Stimulated activated CD4-positive, alpha-beta T cell treated with anti-CD3 and anti-CD28 coated beads, Interleukin-15, amount 100 ng/mL, for 48 hours (primary cell): Measurements from ENCODE around the gene THRSP.
"Not testable (repeated sequence)": the region's sequence is repeated elsewhere in the genome, so short reads cannot be mapped to it uniquely, and the experiment has no call there.

Experiments
- DNase-seq, 2 donors: peaks; one replicate each; pipeline ENCODE4 v3.0.0-alpha.2; 2020; ENCODE audit warnings: low read depth in 2 of 2

Gene THRSP

DNA sequence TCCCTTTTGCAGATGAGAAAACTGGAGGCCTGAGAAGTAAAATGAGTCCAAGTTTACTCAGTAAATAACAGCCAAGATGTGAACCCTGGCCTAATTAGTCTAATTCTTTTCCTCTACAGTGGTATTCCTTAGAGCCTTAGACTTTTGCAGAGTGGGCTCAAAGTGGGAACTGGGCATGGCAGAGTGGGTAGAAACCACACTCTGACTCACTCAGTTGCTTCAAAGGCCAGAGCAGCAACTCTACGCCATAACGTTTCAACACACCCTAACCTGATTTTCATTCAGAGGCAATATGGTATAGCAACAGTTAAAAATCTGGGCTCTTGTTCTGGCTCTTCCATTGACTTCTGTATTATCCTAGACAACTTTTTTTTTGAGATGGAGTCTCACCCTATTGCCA is 2.8 kb downstream of the THRSP start:
- DNase-seq, result no peak

DNA sequence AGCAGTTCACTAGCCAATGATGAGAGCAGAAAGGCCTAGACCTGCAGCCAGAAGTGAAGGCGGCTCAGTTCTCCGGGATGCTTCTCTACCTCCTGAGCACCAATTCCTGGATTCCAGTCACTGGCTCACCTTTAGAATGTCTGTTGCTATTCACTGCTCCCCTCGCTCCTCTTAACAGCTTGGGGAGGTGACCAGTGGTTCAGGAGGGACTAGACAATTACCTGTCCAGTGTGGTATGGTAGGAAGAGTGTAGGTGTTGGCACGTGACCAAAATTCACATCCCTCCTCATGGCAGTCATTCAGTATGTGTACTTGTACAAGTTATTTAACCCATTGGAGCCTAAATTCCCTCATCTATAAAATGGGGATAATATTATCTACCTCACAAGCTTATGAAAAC is 4.0 kb downstream of the THRSP start:
- DNase-seq, result no peak

DNA sequence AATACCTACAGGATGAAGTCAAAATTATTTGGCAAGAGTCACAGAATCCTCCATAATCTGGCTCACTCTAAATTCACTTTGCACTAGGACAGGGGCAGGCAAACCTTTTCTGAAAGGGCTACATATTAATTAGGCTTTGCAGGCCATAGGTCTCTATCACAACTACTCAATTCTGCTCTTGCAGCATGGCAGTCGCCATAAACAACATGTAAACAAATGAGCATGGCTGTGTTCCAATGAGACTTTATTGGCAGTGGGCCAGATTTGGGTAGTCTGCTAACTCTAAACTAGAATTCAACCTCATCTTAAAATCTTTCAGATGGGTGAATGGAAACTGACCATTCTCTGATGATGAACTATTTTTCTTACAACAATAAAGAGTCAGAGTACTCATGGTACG is 5.8 kb downstream of the THRSP start:
- DNase-seq, result no peak

DNA sequence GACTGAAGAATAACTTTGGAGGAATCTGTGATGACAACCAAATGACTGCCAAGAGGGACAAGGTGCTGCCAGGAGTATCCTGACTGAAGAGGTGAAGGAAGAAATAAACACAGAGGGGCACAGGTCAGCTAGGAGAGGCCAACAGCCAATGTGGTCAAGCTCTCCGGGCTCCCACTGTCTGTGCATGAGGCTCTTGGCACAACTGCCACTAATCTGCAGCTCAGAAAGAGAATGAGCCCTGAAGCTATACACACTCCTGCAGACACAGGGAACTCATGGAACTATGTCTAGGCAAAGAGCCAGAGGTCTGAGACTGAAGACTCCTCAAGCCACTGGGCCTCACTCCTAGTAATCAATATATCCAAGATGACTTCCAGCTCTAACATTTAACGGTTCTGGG is 7.0 kb downstream of the THRSP start:
- DNase-seq, result no peak

DNA sequence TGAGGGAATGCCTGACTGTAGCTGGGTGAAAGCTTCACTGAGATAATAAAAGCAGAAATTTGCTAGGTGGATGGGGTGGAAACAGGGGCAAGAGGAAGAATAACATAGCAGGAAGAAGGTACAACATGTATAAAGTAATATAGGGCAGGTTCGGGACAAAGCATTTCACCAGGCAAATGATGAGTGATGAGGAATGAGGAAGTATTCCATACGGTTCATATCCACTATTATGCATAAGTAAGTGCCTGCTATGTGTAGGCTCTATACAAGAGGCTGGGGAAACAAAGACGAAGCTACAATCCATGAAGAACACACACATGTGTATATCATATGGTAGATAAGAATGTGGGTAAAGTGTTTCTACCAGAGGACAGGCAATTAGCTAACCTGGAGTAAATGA is 8.1 kb downstream of the THRSP start:
- no peak for DNase-seq

DNA sequence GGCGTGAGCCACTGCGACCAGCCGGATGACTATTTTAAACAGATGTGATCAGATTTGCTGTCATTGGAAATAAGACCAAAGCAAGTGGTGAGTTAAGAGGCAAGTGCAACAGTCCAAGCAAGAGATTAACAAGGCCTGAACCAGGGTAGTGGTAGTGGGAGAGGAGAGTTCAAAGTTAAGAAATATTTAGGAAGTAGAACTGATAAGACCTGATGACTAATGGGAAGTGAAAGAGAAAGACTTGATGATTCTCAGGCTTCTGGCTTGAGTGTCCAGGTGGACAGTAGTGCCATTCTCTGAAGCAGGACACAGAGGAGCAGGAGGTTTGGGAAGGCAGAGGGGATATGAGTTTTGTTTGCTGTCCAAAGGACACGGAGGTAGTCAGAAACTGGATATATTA is 8.8 kb downstream of the THRSP start:
- DNase-seq, result no peak

DNA sequence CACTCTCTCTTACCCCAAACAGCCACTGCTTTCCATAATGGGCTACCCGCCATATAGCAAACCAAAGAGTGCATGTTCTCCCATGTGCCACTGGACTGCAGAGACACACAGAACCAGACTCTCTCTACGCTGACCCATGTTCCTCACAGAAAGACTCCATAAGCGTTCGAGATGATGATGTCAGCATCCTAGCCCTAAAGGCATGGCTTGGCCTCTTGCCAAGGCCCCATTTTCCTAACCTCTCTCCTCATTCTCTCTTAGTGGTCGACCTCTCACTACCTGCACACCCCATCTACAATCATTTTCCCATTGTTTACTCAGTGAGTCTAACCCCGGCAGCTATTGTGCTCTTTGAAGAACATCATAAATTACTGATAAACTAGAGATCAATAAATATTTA is 11.1 kb downstream of the THRSP start:
- no peak for DNase-seq

DNA sequence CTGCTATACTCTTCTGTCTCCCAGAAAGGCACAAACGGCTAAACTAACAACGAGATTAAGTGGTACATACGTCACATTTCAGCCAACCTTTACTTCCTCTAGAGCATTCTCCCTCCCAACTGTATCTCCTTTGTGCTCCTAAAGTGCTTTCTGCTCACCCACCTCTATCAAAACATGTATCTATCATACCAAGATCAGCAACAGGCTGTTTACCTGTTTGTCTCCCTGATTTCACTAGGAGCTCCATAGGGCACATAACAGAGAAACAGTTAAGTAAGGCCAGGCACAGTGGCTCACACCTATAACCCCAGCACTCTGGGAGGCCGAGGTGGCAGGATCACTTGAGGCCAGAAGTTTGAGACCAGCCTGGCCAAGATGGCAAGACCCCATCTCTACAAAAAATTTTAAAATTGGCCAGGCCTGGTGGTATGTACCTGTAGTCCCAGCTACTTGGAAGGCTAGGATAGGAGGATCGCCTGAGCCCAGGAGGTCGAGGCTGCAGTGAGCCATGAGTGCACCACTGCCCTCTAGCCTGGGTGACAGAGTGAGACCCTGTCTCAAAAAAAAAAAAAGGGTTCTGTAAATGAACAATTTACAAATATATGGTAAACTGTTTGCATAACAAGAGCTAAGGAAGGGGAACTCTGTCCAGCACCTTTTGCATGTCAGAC is 13.2 kb downstream of the THRSP start:
- no peak for DNase-seq

DNA sequence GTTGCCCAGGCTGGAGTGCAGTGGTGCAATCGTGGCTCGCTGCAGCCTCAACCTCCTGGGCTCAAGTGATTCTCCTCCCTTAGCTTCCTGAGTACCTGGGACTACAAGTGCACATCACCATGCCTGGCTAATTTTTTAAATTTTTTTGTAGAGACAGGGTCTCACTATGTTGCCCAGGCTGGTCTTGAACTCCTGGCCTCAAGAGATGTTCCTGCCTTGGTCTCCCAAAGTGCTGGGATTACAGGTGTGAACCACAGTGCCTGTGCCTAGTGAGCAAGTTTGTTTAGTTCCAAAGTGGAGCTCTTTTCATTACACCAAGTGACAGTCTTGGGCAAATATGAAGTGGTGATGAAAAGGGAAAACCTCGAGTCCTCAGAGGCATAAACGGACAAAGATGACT is 13.9 kb downstream of the THRSP start:
- DNase-seq, result not testable (repeated sequence)

DNA sequence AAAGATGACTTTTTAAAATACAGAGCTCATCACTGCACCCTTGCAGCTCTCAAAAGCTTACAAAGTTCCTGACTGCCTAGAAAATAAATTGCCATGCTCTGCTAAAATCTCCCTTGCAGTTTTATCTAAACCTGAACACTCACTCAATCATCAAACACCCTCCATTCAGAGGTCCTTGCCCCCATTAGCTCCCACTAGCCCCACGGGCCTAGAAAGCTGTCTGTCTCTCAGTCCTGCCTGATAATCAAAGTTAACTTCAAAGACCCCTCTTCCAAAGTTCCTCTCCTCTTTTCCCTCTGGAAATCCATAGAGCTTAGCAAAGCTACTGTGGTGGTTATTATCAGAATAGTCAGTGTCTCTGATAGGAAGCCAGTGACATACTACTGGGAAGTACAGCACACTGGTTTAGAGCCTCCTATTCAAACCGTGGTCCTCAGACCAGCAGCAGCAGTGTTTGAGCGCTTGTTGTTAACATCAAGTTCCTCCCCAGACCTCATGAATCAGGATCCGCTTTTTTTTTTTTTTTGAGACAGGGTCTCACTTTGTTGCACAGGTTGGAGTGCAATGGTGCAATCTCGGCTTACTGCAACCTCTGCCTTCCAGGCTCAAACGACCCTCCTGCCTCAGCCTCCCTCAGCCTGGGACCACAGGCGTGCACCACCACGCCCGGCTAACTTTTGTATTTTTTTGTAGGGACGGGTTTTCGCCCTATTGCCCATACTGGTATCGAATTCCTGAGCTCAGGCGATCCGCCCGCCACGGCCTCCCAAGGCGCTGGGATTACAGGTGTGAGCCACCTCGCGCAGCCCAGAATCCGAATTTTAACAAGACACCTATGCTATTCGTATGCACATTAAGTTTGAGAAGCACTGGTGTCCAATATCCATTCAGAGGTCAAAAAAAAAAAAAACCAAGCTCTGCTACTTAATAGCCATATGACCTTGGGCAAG is 14.8 kb downstream of the THRSP start:
- no peak for DNase-seq

DNA sequence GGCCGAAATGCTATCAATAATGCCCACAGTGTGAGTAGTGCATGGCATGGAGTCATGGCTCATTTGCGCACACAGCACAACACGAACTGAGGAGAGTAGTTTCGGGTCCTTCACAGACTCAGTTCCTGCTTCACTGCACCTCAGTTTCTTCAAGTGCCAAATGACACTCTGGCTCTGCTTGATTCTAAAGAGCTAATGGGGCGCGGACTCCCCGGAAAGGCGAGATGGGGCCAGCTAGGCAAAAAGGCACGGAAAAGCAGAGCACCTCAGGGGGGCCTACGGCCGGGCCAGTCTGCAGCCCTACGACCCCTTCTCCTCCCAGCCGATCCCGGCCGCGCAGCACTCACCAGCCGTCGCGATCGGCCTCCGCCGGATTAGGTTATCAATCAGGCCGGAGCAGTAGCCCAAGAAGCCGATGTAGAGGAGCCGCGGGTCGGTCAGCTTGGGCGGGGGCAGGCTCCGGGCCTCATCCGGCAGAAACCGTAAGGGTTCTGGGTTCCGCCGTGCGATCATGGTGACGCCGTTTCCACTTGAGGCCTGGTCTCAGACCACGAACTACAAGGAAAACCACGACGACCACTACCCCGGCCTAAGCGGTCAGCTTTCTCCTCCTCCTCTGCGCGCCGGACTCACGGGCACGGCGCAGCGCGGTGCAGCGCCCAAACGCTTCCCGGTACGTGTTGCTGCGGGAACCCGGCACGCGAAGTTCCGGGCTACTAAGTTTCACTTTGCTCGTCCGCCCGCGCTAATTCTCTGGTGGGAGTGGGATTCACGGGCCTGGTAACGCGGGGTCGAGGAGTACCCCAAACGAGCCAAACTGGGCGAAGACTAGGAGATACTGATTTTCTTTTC is 15.8 kb downstream of the THRSP start, which contains the start of gene NDUFC2:
NDUFC2 (minus strand) TSS at position 631 of the 852 bp plus-strand sequence; CDS start at position 513, 118 bp downstream.
- peak; percentile 45 to 55 for DNase-seq

DNA sequence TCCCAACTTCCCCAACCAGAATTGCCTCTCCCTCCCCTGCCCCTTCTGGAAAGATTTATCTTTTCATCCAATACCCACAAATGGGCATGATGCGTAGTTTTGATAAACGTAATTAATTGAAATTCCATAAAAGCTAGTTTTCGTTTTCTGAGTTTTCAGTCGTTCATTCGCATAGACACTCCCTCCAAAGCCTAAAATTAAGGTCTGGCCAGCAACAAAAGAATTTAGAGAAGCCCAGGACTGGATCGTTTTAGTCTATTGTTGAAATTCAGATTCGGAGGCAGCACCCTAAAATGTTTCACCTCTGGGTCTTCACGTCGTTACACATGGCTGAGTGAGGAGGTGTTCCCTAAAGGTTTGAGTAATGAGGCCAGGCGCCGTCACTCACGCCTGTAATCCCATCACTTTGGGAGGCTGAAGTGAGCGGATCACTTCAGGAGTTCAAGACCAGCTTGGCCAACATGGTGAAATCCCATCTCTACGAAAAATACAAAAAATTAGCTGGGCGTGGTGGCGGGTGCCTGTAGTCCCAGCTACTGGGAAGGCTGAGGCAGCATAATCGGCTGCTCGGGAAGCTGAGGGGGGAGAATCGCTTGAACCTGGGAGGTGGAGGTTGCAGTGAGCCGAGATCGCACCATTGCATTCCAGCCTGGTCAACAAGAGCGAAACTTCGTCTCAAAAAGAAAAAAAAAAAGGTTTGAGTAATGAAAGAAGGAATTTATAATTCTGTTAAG is 16.6 kb downstream of the THRSP start:
- DNase-seq, result no peak

DNA sequence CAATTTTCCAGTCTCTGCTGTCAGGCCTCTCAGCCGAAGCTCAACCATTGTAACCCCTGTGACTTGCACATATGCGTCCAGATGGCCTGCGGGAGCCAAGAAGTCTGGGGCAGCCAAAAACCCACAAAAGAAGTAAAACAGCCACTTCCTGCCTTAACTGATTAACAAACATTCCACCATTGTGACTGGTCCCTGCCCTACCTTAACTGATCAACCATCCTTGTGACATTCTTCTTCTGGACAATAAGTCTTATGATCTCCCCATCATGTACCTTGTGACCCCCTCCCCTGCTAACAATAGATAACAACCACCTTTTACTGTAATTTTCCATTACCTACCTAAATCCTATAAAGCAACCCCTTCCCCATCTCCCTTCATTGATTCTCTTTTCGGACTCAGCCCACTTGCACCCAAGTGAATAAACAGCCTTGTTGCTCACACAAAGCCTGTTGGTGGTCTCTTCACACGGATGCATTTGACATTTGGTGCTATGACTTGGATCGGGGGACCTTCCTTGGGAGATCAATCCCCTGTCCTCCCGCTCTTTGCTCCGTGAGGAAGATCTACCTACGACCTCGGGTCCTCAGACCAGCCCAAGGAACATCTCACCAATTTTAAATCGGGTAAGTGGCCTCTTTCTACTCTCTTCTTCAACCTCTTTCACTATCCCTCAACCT is 17.3 kb downstream of the THRSP start:
- no peak for DNase-seq

DNA sequence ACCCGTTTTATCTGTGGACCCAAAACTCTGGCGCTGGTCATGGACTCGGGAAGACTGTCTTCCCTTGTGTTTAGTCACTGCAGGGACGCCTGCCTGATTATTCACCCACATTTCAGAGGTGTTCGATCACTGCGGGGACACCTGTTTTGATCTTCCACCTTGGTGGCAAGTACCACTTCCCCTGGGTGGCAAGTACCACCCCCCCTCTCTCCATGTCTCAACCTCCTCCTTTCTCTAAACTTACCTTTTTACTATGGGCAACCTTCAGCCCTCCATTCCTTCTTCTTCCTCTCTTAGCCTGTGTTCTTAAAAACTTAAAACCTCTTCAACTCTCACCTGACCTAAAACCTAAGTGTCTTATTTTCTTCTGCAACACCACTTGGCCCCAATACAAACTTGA is 17.9 kb downstream of the THRSP start:
- no peak for DNase-seq

DNA sequence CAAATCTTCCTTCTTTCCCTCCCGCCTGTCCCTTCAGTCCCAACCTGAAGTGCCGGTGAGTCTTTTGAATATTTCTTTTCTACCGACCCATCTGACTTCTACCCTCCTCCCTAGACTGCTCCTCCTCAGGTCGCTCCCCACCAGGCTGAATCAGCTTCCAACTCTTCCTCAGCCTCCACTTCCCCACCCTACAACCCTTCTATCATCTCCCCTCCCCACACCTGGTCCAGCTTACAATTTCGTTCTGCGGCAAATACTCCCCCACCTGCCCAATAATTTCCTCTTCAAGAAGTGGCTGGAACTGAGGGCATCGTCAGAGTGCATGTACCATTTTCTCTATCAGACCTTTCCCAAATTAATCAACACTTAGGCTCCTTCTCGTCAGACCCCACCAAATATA is 18.5 kb downstream of the THRSP start:
- no peak for DNase-seq

DNA sequence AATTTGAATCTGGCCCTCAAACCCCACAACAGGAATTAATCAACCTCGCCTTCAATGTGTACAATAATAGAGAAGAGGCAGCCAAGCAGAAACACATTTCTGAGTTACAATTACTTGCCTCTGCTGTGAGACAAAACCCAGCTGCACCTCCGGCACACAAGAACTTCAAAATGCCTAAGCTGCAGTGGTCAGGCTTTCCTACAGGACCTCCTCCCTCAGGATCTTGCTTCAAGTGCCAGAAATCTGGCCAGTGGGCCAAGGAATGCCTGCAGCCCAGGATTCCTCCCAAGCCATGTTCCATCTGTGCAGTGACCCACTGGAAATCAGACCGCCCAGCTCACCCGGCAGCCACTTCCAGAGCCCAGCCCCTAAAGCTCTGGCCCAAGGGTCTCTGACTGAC is 19.4 kb downstream of the THRSP start:
- no peak for DNase-seq

DNA sequence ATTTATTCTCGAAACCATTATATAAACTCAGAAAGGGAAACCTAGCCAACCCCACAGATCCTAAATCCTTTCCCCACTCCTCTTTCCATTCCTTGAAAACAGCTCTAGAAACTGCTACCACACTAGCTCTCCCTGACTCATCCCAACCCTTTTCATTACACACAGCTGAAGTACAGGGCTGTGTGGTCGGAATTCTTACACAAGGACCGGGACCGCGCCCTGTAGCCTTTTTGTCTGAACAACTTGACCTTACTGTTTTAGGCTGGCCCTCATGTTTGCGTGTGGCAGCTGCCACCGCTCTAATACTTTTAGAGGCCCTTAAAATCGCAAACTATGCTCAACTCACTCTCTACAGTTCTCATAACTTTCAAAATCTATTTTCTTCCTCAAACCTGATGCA is 20.8 kb downstream of the THRSP start:
- not testable (repeated sequence) for DNase-seq

DNA sequence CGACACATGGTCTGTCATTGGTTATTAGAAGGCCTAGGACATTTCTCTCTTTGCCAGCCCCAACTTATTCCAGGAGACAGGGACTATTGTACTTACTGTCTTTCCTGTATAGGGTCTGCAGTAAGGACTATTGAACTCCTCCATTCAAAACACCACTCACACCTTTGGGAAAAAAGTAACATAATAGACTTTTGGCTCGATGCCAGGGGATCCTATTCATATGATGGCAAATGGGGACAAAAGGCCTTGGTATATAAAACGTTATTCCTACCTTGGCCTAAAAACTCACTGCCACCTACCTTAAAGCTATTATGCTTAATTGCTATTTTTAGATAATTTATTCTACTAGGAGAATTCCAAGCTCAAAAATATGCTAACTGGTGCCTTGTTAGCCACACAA is 22.3 kb downstream of the THRSP start:
- no peak for DNase-seq

DNA sequence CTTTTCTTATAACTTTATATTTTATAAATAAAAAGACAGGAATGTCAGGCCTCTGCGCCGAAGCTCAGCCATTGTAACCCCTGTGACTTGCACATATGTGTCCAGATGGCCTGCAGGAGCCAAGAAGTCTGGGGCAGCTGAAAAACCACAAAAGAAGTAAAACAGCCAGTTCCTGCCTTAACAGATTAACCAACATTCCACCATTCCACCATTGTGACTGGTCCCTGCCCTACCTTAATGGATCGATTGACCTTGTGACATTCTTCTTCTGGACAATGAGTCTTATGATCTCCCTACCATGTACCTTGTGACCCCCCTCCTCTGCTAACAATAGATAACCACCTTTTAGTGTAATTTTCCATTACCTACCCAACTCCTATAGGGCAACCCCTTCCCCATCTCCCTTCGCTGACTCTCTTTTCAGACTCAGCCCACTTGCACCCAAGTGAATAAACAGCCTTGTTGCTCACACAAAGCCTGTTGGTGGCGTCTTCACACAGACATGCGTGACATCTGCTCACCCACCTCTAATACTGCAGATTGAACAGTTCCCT is 22.9 kb downstream of the THRSP start:
- DNase-seq, result not testable (repeated sequence)

DNA sequence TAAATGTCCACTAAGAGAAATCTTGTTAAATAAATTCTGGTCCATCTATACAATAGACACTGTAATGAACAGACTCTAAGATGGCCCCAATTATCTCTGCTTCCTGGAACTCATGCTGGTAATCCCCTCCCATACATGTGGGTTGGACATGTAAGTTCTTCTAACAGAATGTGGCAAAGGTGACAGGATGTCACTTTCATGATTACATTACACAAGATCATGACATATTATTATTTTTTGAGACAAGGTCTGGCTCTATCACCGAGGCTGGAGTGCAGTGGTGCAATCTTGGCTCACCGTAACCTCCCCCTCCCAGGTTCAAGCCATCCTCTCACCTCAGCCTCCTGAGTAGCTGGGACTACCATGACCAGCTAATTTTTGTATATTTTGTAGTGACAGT is 30.6 kb downstream of the THRSP start:
- DNase-seq, result no peak
